Placental epithelial cell (primary cell): ENCODE results near the gene GPR33. TPM values are rescaled to one million over a fixed set of nuclear protein-coding genes. Genes with fewer than 3 reads are reported as not detected.

ENCODE experiments used
- total RNA-seq: library from RNA; depleted of rRNA; stranded (reverse); fragments of >200 nt; gene quantifications from 2 replicates; pipeline ENCODE4 v1.2.3, GENCODE V29; 2012

Gene GPR33, protein sequence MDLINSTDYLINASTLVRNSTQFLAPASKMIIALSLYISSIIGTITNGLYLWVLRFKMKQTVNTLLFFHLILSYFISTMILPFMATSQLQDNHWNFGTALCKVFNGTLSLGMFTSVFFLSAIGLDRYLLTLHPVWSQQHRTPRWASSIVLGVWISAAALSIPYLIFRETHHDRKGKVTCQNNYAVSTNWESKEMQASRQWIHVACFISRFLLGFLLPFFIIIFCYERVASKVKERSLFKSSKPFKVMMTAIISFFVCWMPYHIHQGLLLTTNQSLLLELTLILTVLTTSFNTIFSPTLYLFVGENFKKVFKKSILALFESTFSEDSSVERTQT
- not detected in 2 replicates for total RNA-seq

GRCh38 chr14:31487886-31488285 lies at the start of gene GPR33:
Gene GPR33, minus strand, starts transcription at chr14:31488039. Its CDS starts 4,074 bp downstream, at chr14:31483965.

GRCh38 chr14:31456841-31457664 lies 30.8 kb downstream of the GPR33 start, which contains the start of gene DTD2:
Gene DTD2, minus strand, starts transcription at chr14:31457506. Its CDS starts 113 bp downstream, at chr14:31457393.

Other genes starting within 250 kb of the GPR33 start
- gene HEATR5A, start 67.5 kb downstream of the GPR33 start, total RNA-seq, result 27.5 and 36.7 TPM in 2 replicates
- gene DTD2, start 30.5 kb downstream of the GPR33 start, total RNA-seq, result 45.5 and 54.2 TPM in 2 replicates
- gene NUBPL, start 73.4 kb upstream of the GPR33 start, total RNA-seq, result 12.2 and 15.8 TPM in 2 replicates